Activated CD4-positive, alpha-beta T cell treated with anti-CD3 and anti-CD28 coated beads, Interleukin-2, Interleukin-6, amounts not matched to agents 100 ng/mL and 50 ng/mL, durations not matched to agents 16 hours and 8 hours (primary cell): ENCODE results near the gene PROK2.

Experiments used
- DNase-seq: peaks from one replicate; pipeline ENCODE4 v3.0.0-alpha.2; 2020

Gene PROK2

GRCh38 chr3:71784914-71785531, at the start of gene PROK2:
PROK2 (minus strand) TSS chr3:71785148; CDS start chr3:71785052, 96 bp downstream.
- DNase-seq: peak; percentile 58

GRCh38 chr3:71831599-71831998, 46.7 kb upstream of the PROK2 start:
- DNase-seq: no peak

GRCh38 chr3:71825551-71826283, 40.8 kb upstream of the PROK2 start:
- DNase-seq: no peak

- no peak for DNase-seq
These were observed 36.2 kb upstream of the PROK2 start for GRCh38 chr3:71821116-71821515.

GRCh38 chr3:71817262-71817661, 32.3 kb upstream of the PROK2 start:
- no peak for DNase-seq

- DNase-seq: no peak
These were observed 31.8 kb upstream of the PROK2 start for GRCh38 chr3:71816767-71817156.

GRCh38 chr3:71815340-71816067, 30.6 kb upstream of the PROK2 start:
- no peak for DNase-seq

GRCh38 chr3:71813704-71814103, 28.8 kb upstream of the PROK2 start:
- no peak for DNase-seq

- no peak for DNase-seq
These were observed 28.1 kb upstream of the PROK2 start for GRCh38 chr3:71813073-71813472.

- no peak for DNase-seq
These were observed 25.1 kb upstream of the PROK2 start for GRCh38 chr3:71810056-71810455.

GRCh38 chr3:71809321-71810026, 24.5 kb upstream of the PROK2 start:
- no peak for DNase-seq

- DNase-seq: no peak
These were observed 21.8 kb upstream of the PROK2 start for GRCh38 chr3:71806736-71807135.

GRCh38 chr3:71805691-71806090, 20.7 kb upstream of the PROK2 start:
- no peak for DNase-seq

GRCh38 chr3:71805199-71805598, 20.3 kb upstream of the PROK2 start:
- DNase-seq: no peak

- no peak for DNase-seq
These were observed 18.3 kb upstream of the PROK2 start for GRCh38 chr3:71803248-71803647.

- DNase-seq: no peak
These were observed 17.0 kb upstream of the PROK2 start for GRCh38 chr3:71801986-71802385.

GRCh38 chr3:71800023-71800422, 15.1 kb upstream of the PROK2 start:
- DNase-seq: no peak

- no peak for DNase-seq
These were observed 12.5 kb upstream of the PROK2 start for GRCh38 chr3:71797455-71797854.

- DNase-seq: no peak
These were observed 11.3 kb upstream of the PROK2 start for GRCh38 chr3:71796290-71796689.

- no peak for DNase-seq
These were observed 6.7 kb upstream of the PROK2 start for GRCh38 chr3:71791634-71792033.

- no peak for DNase-seq
These were observed 5.0 kb upstream of the PROK2 start for GRCh38 chr3:71789922-71790321.

- no peak for DNase-seq
These were observed 3.0 kb upstream of the PROK2 start for GRCh38 chr3:71787851-71788405.

- DNase-seq: no peak
These were observed 1.6 kb upstream of the PROK2 start for GRCh38 chr3:71786551-71786950.
